ENCODE measurements around the gene ARFGAP3. TPM values are rescaled to one million over a fixed set of nuclear protein-coding genes. Genes with fewer than 3 reads are reported as not detected.

The ARFGAP3 gene
- total RNA-seq, 1 donor from 2014 or later: 26.3 TPM

DNA sequence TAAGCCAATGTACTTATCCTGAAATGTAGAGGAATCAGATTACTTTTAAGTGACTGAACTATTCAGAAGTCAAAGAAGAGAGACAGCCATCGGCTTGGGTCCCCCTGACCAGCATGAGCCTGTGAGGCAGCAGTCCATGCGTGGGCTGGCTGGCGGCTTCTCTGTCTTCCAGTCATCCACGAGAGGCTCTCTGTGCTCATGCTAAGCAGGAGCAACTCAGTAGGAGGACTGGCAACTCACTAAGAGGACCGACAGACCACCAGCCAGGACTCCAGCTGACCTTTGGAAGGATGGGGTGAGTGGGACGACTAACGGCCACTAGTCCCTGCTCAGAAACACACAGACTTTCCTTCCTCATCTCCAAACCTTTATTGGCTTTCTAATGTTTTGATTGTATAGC, 43.6 kb downstream of the ARFGAP3 start:
- no peak for DNase-seq (ENCODE audit: low spot score, unreplicated experiment)
- H3K27me3 Mint-ChIP-seq: no peaks in the 10 kb centered on the region
- no peaks in the 10 kb centered on the region for H3K4me1 Mint-ChIP-seq (ENCODE audit: low read depth)
- peaks cover 6% of the 10 kb centered on the region for H3K36me3 Mint-ChIP-seq (ENCODE audit: insufficient read depth)
- TF ChIP-seq CTCF (IDR thresholded peaks at IDR 0.05; ENCODE audit: unreplicated experiment): no peak
- no peak overlapping the region for H3K27ac Mint-ChIP-seq
- no peaks in the 10 kb centered on the region for H3K9me3 Mint-ChIP-seq (ENCODE audit: low read depth)
- H3K4me3 Mint-ChIP-seq (ENCODE audit: low read depth): no peak overlapping the region

DNA sequence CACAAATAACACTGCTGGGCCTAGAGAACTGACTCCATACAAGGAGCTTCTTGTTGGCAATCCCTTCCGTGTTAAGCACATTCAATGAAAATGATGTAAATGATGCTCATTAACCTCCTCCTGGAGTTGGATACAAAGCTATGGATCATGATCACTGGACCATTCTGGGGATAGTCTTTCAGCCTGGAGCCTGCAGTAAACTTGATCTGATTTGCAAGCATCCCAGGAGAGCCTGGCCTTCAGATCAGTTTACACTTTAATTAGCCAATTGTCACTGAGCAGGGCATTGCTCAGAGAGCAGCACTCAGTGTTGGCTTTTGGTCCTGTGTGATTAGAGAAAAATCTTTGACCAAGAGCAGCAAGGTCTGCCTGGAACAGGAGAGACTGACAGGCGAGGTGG, 45.6 kb downstream of the ARFGAP3 start:
- no peak overlapping the region for H3K27ac Mint-ChIP-seq
- H3K4me1 Mint-ChIP-seq (ENCODE audit: low read depth): no peaks in the 10 kb centered on the region
- no peaks in the 10 kb centered on the region for H3K9me3 Mint-ChIP-seq (ENCODE audit: low read depth)
- no peak overlapping the region for H3K4me3 Mint-ChIP-seq (ENCODE audit: low read depth)
- no peak for DNase-seq (ENCODE audit: low spot score, unreplicated experiment)
- H3K36me3 Mint-ChIP-seq (ENCODE audit: insufficient read depth): peaks cover 15% of the 10 kb centered on the region
- H3K27me3 Mint-ChIP-seq: no peaks in the 10 kb centered on the region
- no peak for TF ChIP-seq CTCF (IDR thresholded peaks at IDR 0.05; ENCODE audit: unreplicated experiment)

- Mint-ChIP-seq H3K9me3 (ENCODE audit: low read depth) (no peaks in the 10 kb centered on the region), H3K4me3 (ENCODE audit: low read depth) (no peak overlapping the region), H3K4me1 (ENCODE audit: low read depth) (peaks cover 14% of the 10 kb centered on the region), H3K27ac (no peak overlapping the region), H3K27me3 (no peaks in the 10 kb centered on the region), H3K36me3 (ENCODE audit: insufficient read depth) (peaks cover 20% of the 10 kb centered on the region)
- TF ChIP-seq CTCF (IDR thresholded peaks at IDR 0.05; ENCODE audit: unreplicated experiment): no peak
- DNase-seq (ENCODE audit: low spot score, unreplicated experiment): no peak
These were observed 48.6 kb downstream of the ARFGAP3 start for GRCh38 chr22:42808521-42808920.

GRCh38 chr22:42807185-42807584, 49.9 kb downstream of the ARFGAP3 start:
- no peak overlapping the region for H3K4me3 Mint-ChIP-seq (ENCODE audit: low read depth)
- no peak for TF ChIP-seq CTCF (IDR thresholded peaks at IDR 0.05; ENCODE audit: unreplicated experiment)
- DNase-seq (ENCODE audit: low spot score, unreplicated experiment): no peak
- H3K27ac Mint-ChIP-seq: peak overlapping the region; percentile 53
- H3K9me3 Mint-ChIP-seq (ENCODE audit: low read depth): no peaks in the 10 kb centered on the region
- H3K36me3 Mint-ChIP-seq (ENCODE audit: insufficient read depth): peaks cover 20% of the 10 kb centered on the region
- H3K4me1 Mint-ChIP-seq (ENCODE audit: low read depth): peaks cover 15% of the 10 kb centered on the region
- no peaks in the 10 kb centered on the region for H3K27me3 Mint-ChIP-seq

DNA sequence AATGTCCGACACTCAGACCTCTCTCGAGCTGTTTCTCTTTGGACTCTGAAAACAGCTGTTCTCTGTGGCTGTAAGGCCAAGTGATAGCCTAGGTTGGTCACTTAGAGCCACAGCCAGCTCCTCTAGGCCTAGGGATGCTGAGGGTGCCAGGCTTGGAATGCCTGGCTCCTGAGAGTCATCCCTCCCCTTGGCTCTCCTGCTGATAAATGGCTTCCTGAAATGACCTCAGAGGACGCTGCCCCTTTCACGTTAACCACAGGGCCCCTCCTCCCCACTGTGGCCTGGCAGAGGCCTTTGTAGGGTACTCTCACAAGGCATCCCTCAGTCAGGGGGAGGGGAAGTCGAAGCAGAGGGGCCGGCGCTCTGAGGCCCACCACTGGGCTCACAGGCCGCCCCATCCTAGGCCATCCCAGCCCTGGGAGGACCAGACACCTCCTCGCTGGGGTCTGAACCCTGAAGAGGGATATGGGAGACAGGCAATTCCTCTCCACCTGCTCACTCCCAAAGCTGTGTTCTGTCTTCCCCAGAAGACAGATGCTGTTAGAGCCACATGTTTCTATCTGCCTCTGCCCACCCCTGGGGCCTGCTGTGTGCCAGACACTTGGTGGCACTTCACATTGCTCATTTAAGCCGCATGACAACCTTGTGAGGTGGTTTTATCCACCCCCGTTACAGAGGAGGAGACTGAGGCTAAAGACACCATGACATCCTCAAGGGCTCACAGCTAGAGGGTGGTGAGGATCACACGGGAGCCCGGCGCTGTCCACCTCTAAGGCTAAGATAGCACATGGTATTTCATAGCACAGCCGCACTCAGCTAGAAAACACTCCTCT, 50.9 kb downstream of the ARFGAP3 start:
- H3K27ac Mint-ChIP-seq: peak overlapping the region; percentile 88
- H3K4me1 Mint-ChIP-seq (ENCODE audit: low read depth): peaks cover 17% of the 10 kb centered on the region
- peak overlapping the region; percentile 17 for H3K4me3 Mint-ChIP-seq (ENCODE audit: low read depth)
- DNase-seq (ENCODE audit: low spot score, unreplicated experiment): no peak
- no peak for TF ChIP-seq CTCF (IDR thresholded peaks at IDR 0.05; ENCODE audit: unreplicated experiment)
- no peaks in the 10 kb centered on the region for H3K9me3 Mint-ChIP-seq (ENCODE audit: low read depth)
- peaks cover 22% of the 10 kb centered on the region for H3K36me3 Mint-ChIP-seq (ENCODE audit: insufficient read depth)
- no peaks in the 10 kb centered on the region for H3K27me3 Mint-ChIP-seq
